Measurements from ENCODE around the gene KRTAP13-1.

GRCh38 chr21:30434033-30434631 is 38.3 kb downstream of the KRTAP13-1 start:
- no peak for TF ChIP-seq POLR2AphosphoS5 (IDR thresholded peaks at IDR 0.05; ENCODE audit: borderline replicate concordance, low read depth, low read length)
- no peak for TF ChIP-seq EZH2 (IDR thresholded peaks at IDR 0.05)

Measured in SK-N-MC (cell line).